Naive B cell (primary cell): ENCODE measurements around the gene USP48. TPM values are rescaled to one million over a fixed set of nuclear protein-coding genes. Genes with fewer than 3 reads are reported as not detected.

ENCODE experiments used
- ATAC-seq, 2 donors: fragments of 150-1000 bp; cut with Tn5 transposase; 2 replicates each; pipeline ENCODE4 v1.10.0; 2021; ENCODE audit warnings: low read depth in 2 of 2, mild to moderate bottlenecking in 2 of 2, moderate library complexity in 2 of 2
- DNase-seq: peaks from one replicate; pipeline ENCODE4 v3.0.0; 2022
- H3K27ac Mint-ChIP-seq, 6 donors: one replicate each; pipeline ENCODE4 v1.8.0; 2020 to 2022; ENCODE audit warnings: mild to moderate bottlenecking in 6 of 6, mixed read lengths in 6 of 6, moderate library complexity in 5 of 6, inconsistent platforms in 2 of 6
- H3K27me3 Mint-ChIP-seq, 3 donors: one replicate each; pipeline ENCODE4 v1.8.0; 2021 to 2022; ENCODE audit warnings: mixed read lengths in 3 of 3, mild to moderate bottlenecking in 1 of 3
- H3K36me3 Mint-ChIP-seq, 2 donors: one replicate each; pipeline ENCODE4 v1.8.0; 2020 to 2022; ENCODE audit warnings: mixed read lengths in 2 of 2, inconsistent platforms in 1 of 2, mild to moderate bottlenecking in 1 of 2
- H3K4me1 Mint-ChIP-seq, 3 donors: one replicate each; pipeline ENCODE4 v1.8.0; 2020 to 2022; ENCODE audit warnings: mixed read lengths in 3 of 3, inconsistent platforms in 1 of 3, mild to moderate bottlenecking in 1 of 3, moderate library complexity in 1 of 3
- H3K4me3 Mint-ChIP-seq, 8 donors: one replicate each; pipeline ENCODE4 v1.8.0; 2020 to 2022; ENCODE audit warnings: mild to moderate bottlenecking in 8 of 8, mixed read lengths in 8 of 8, moderate library complexity in 8 of 8, inconsistent platforms in 2 of 8
- H3K9me3 Mint-ChIP-seq, 7 donors: one replicate each; pipeline ENCODE4 v1.8.0; 2020 to 2022; ENCODE audit warnings: mixed read lengths in 7 of 7, mild to moderate bottlenecking in 5 of 7, inconsistent platforms in 2 of 7, moderate library complexity in 1 of 7
- polyA plus RNA-seq, 6 donors: library from polyadenylated mRNA; unstranded; fragments of 300-500 nt; fragmentation: Illumina TruSeq; gene quantifications; one replicate each; pipeline ENCODE4 v1.2.3, GENCODE V29; 2021; ENCODE audit warnings: low read depth in 6 of 6

The USP48 gene
- polyA plus RNA-seq, 6 donors from 2014 or later, result 30.3 to 45.9 (median 39.8) TPM

GRCh38 chr1:21649315-21649714 is 133.6 kb downstream of the USP48 start:
- no peak overlapping the region for H3K27ac Mint-ChIP-seq
- peak overlapping the region in 2 of 8 donors; percentile 45 to 61 for H3K4me3 Mint-ChIP-seq
- peaks cover 18 to 23% (median 22%) of the 10 kb centered on the region in 3 donors for H3K4me1 Mint-ChIP-seq

GRCh38 chr1:21648791-21649190 is 134.2 kb downstream of the USP48 start:
- Mint-ChIP-seq H3K4me1 (peaks cover 18 to 23% (median 22%) of the 10 kb centered on the region in 3 donors), H3K27me3 (peaks cover 30 to 81% (median 71%) of the 10 kb centered on the region in 3 donors), H3K36me3 (peaks cover 0 to 15% of the 10 kb centered on the region in 2 donors), H3K27ac (no peak overlapping the region), H3K4me3 (peak overlapping the region in 1 of 8 donors; percentile 61), H3K9me3 (peaks cover 0 to 3% (median 0%) of the 10 kb centered on the region in 7 donors)
- DNase-seq (no peak), ATAC-seq (no peak)

More at GRCh38 chr1:21649315-21649714, 133.6 kb downstream of the USP48 start:
- H3K9me3 Mint-ChIP-seq, result peaks cover 0 to 3% (median 0%) of the 10 kb centered on the region in 7 donors
- peaks cover 0 to 10% of the 10 kb centered on the region in 2 donors for H3K36me3 Mint-ChIP-seq
- H3K27me3 Mint-ChIP-seq, result peaks cover 28 to 78% (median 66%) of the 10 kb centered on the region in 3 donors
- DNase-seq, result no peak
- no peak for ATAC-seq

GRCh38 chr1:21648352-21648730 is 134.6 kb downstream of the USP48 start:
- H3K9me3 Mint-ChIP-seq, result peaks cover 0 to 3% (median 0%) of the 10 kb centered on the region in 7 donors
- no peak for ATAC-seq
- H3K4me3 Mint-ChIP-seq, result peak overlapping the region in 1 of 8 donors; percentile 61
- no peak overlapping the region for H3K27ac Mint-ChIP-seq
- peaks cover 34 to 84% (median 76%) of the 10 kb centered on the region in 3 donors for H3K27me3 Mint-ChIP-seq
- H3K4me1 Mint-ChIP-seq, result peaks cover 18 to 23% (median 22%) of the 10 kb centered on the region in 3 donors
- no peak for DNase-seq
- peaks cover 0 to 18% of the 10 kb centered on the region in 2 donors for H3K36me3 Mint-ChIP-seq

- DNase-seq, result no peak
- peaks cover 38 to 83% (median 80%) of the 10 kb centered on the region in 3 donors for H3K27me3 Mint-ChIP-seq
These were observed 135.3 kb downstream of the USP48 start for GRCh38 chr1:21647431-21648351.

GRCh38 chr1:21645550-21645949 is 137.4 kb downstream of the USP48 start:
- no peak for ATAC-seq
- Mint-ChIP-seq H3K4me1 (peaks cover 0 to 7% (median 0%) of the 10 kb centered on the region in 3 donors), H3K36me3 (peaks cover 0 to 18% of the 10 kb centered on the region in 2 donors), H3K27ac (no peak overlapping the region), H3K4me3 (no peak overlapping the region), H3K9me3 (peaks cover 0 to 3% (median 0%) of the 10 kb centered on the region in 7 donors), H3K27me3 (peaks cover 35 to 82% (median 72%) of the 10 kb centered on the region in 3 donors)
- DNase-seq, result no peak

More at GRCh38 chr1:21647431-21648351, 135.3 kb downstream of the USP48 start:
- peak overlapping the region in 2 of 8 donors; percentile 9 to 77 for H3K4me3 Mint-ChIP-seq
- peaks cover 0 to 18% of the 10 kb centered on the region in 2 donors for H3K36me3 Mint-ChIP-seq
- no peak overlapping the region for H3K27ac Mint-ChIP-seq
- ATAC-seq, result no peak
- peaks cover 11 to 22% (median 15%) of the 10 kb centered on the region in 3 donors for H3K4me1 Mint-ChIP-seq
- H3K9me3 Mint-ChIP-seq, result peaks cover 0 to 3% (median 0%) of the 10 kb centered on the region in 7 donors

GRCh38 chr1:21644906-21645305 is 138.0 kb downstream of the USP48 start:
- Mint-ChIP-seq H3K27ac (no peak overlapping the region), H3K36me3 (peaks cover 0 to 18% of the 10 kb centered on the region in 2 donors), H3K9me3 (peaks cover 0 to 3% (median 0%) of the 10 kb centered on the region in 7 donors), H3K27me3 (peaks cover 35 to 85% (median 72%) of the 10 kb centered on the region in 3 donors), H3K4me1 (peaks cover 0 to 4% (median 0%) of the 10 kb centered on the region in 3 donors), H3K4me3 (no peak overlapping the region)
- DNase-seq, result no peak
- ATAC-seq, result no peak

- H3K4me3 Mint-ChIP-seq, result no peak overlapping the region
- H3K27ac Mint-ChIP-seq, result no peak overlapping the region
- no peak for ATAC-seq
- peaks cover 0 to 18% of the 10 kb centered on the region in 2 donors for H3K36me3 Mint-ChIP-seq
- DNase-seq, result no peak
- peaks cover 35 to 85% (median 66%) of the 10 kb centered on the region in 3 donors for H3K27me3 Mint-ChIP-seq
- peaks cover 0 to 4% (median 0%) of the 10 kb centered on the region in 3 donors for H3K4me1 Mint-ChIP-seq
- peaks cover 0 to 3% (median 0%) of the 10 kb centered on the region in 7 donors for H3K9me3 Mint-ChIP-seq
These were observed 138.6 kb downstream of the USP48 start for GRCh38 chr1:21644348-21644747.

- DNase-seq, result no peak
- peaks cover 0 to 18% of the 10 kb centered on the region in 2 donors for H3K36me3 Mint-ChIP-seq
- H3K27me3 Mint-ChIP-seq, result peaks cover 30 to 81% (median 59%) of the 10 kb centered on the region in 3 donors
- H3K27ac Mint-ChIP-seq, result no peak overlapping the region
- no peak for ATAC-seq
- peaks cover 0 to 5% (median 0%) of the 10 kb centered on the region in 3 donors for H3K4me1 Mint-ChIP-seq
- no peak overlapping the region for H3K4me3 Mint-ChIP-seq
- H3K9me3 Mint-ChIP-seq, result peaks cover 0 to 3% (median 0%) of the 10 kb centered on the region in 7 donors
These were observed 139.3 kb downstream of the USP48 start for GRCh38 chr1:21643624-21644023.

GRCh38 chr1:21641967-21642739 is 140.8 kb downstream of the USP48 start:
- H3K9me3 Mint-ChIP-seq, result no peaks in the 10 kb centered on the region
- no peak for DNase-seq
- H3K36me3 Mint-ChIP-seq, result peaks cover 0 to 18% of the 10 kb centered on the region in 2 donors
- peaks cover 0 to 10% (median 0%) of the 10 kb centered on the region in 3 donors for H3K4me1 Mint-ChIP-seq
- ATAC-seq, result no peak
- H3K27ac Mint-ChIP-seq, result no peak overlapping the region
- no peak overlapping the region for H3K4me3 Mint-ChIP-seq
- peaks cover 24 to 66% (median 44%) of the 10 kb centered on the region in 3 donors for H3K27me3 Mint-ChIP-seq

- ATAC-seq (no peak), DNase-seq (no peak)
- H3K36me3 Mint-ChIP-seq, result peaks cover 0 to 14% of the 10 kb centered on the region in 2 donors
- H3K4me1 Mint-ChIP-seq, result peaks cover 0 to 10% (median 0%) of the 10 kb centered on the region in 3 donors
- H3K4me3 Mint-ChIP-seq, result no peak overlapping the region
- peaks cover 19 to 62% (median 38%) of the 10 kb centered on the region in 3 donors for H3K27me3 Mint-ChIP-seq
- H3K9me3 Mint-ChIP-seq, result no peaks in the 10 kb centered on the region
- no peak overlapping the region for H3K27ac Mint-ChIP-seq
These were observed 141.4 kb downstream of the USP48 start for GRCh38 chr1:21641537-21641936.

GRCh38 chr1:21641076-21641475 is 141.9 kb downstream of the USP48 start:
- no peak for ATAC-seq
- Mint-ChIP-seq H3K4me1 (peaks cover 0 to 10% (median 0%) of the 10 kb centered on the region in 3 donors), H3K9me3 (no peaks in the 10 kb centered on the region), H3K27me3 (peaks cover 16 to 62% (median 34%) of the 10 kb centered on the region in 3 donors), H3K4me3 (no peak overlapping the region), H3K27ac (no peak overlapping the region), H3K36me3 (peaks cover 0 to 10% of the 10 kb centered on the region in 2 donors)
- no peak for DNase-seq

GRCh38 chr1:21640653-21641052 is 142.3 kb downstream of the USP48 start:
- DNase-seq (no peak), ATAC-seq (no peak)
- H3K36me3 Mint-ChIP-seq, result peaks cover 0 to 10% of the 10 kb centered on the region in 2 donors
- no peak overlapping the region for H3K4me3 Mint-ChIP-seq
- peaks cover 0 to 10% (median 0%) of the 10 kb centered on the region in 3 donors for H3K4me1 Mint-ChIP-seq
- peaks cover 16 to 60% (median 31%) of the 10 kb centered on the region in 3 donors for H3K27me3 Mint-ChIP-seq
- no peak overlapping the region for H3K27ac Mint-ChIP-seq
- no peaks in the 10 kb centered on the region for H3K9me3 Mint-ChIP-seq

- peaks cover 20 to 67% (median 38%) of the 10 kb centered on the region in 3 donors for H3K27me3 Mint-ChIP-seq
- H3K27ac Mint-ChIP-seq, result no peak overlapping the region
- H3K4me1 Mint-ChIP-seq, result peaks cover 0 to 10% (median 0%) of the 10 kb centered on the region in 3 donors
- no peak for ATAC-seq
- H3K4me3 Mint-ChIP-seq, result no peak overlapping the region
- no peak for DNase-seq
- no peaks in the 10 kb centered on the region for H3K9me3 Mint-ChIP-seq
- peaks cover 0 to 10% of the 10 kb centered on the region in 2 donors for H3K36me3 Mint-ChIP-seq
These were observed 143.3 kb downstream of the USP48 start for GRCh38 chr1:21639594-21640041.
